H9 (cell line): ENCODE data around the gene BAIAP2L1. TPM values are rescaled to one million over a fixed set of nuclear protein-coding genes. Genes with fewer than 3 reads are reported as not detected.

ENCODE experiments used
- DNase-seq: peaks from one replicate; pipeline ENCODE4 v3.0.0-alpha.2; 2017
- H2AFZ ChIP-seq: one replicate; pipeline ENCODE4 v1.6.1; 2013; ENCODE audit warnings: mild to moderate bottlenecking, low read length, control low read depth, moderate library complexity
- H2AK5ac ChIP-seq: 2 replicates; pipeline ENCODE4 v1.6.1; 2013; ENCODE audit warnings: low read length, control low read depth, mixed read lengths; ENCODE audit not compliant: insufficient read length
- H2BK120ac ChIP-seq: one replicate; pipeline ENCODE4 v1.6.1; 2013; ENCODE audit warnings: low read depth, mild to moderate bottlenecking, low read length, control low read depth, inconsistent platforms; ENCODE audit not compliant: poor library complexity, severe bottlenecking
- H2BK12ac ChIP-seq: 2 replicates; pipeline ENCODE4 v1.6.1; 2013; ENCODE audit warnings: low read length, control low read depth, mixed read lengths, low read depth; ENCODE audit not compliant: insufficient read length
- H2BK15ac ChIP-seq: 2 replicates; pipeline ENCODE4 v1.6.1; 2013; ENCODE audit warnings: low read depth, low read length, control low read depth
- H2BK20ac ChIP-seq: one replicate; pipeline ENCODE4 v1.6.1; 2013; ENCODE audit warnings: low read depth, mild to moderate bottlenecking, low read length, control low read depth, inconsistent platforms; ENCODE audit not compliant: poor library complexity, severe bottlenecking
- H2BK5ac ChIP-seq: 2 replicates; pipeline ENCODE4 v1.6.1; 2013; ENCODE audit warnings: low read length, control low read depth, mixed read lengths; ENCODE audit not compliant: insufficient read length
- H3K14ac ChIP-seq: 2 replicates; pipeline ENCODE4 v1.6.1; 2013; ENCODE audit warnings: low read length, control low read depth; ENCODE audit not compliant: insufficient read depth
- H3K18ac ChIP-seq: 2 replicates; pipeline ENCODE4 v1.6.1; 2013; ENCODE audit warnings: low read depth, mild to moderate bottlenecking, mixed read lengths, low read length, control low read depth; ENCODE audit not compliant: insufficient read length
- H3K23ac ChIP-seq: 2 replicates; pipeline ENCODE4 v1.6.1; 2013; ENCODE audit warnings: low read length, control low read depth, mixed read lengths, low read depth; ENCODE audit not compliant: insufficient read length
- H3K23me2 ChIP-seq: 2 replicates; pipeline ENCODE4 v1.6.1; 2013; ENCODE audit warnings: low read depth, mild to moderate bottlenecking, mixed read lengths, low read length, control low read depth; ENCODE audit not compliant: insufficient read length, poor library complexity, severe bottlenecking
- H3K27ac ChIP-seq: 2 replicates; pipeline ENCODE4 v1.5.1; 2013; ENCODE audit warnings: low read length, control low read depth, mixed read lengths, low read depth; ENCODE audit not compliant: insufficient read length
- H3K27me3 ChIP-seq: 2 replicates; pipeline ENCODE4 v1.6.1; 2013; ENCODE audit warnings: low read length, control low read depth, inconsistent platforms; ENCODE audit not compliant: insufficient read depth
- H3K4ac ChIP-seq: 2 replicates; pipeline ENCODE4 v1.6.1; 2013; ENCODE audit warnings: low read depth, mild to moderate bottlenecking, control low read depth, inconsistent platforms, low read length, moderate library complexity
- H3K4me1 ChIP-seq: 2 replicates; pipeline ENCODE4 v1.6.1; 2013; ENCODE audit warnings: low read length, control low read depth, inconsistent platforms; ENCODE audit not compliant: insufficient read depth
- H3K4me2 ChIP-seq: 2 replicates; pipeline ENCODE4 v1.6.1; 2013; ENCODE audit warnings: low read length, control low read depth, mixed read lengths; ENCODE audit not compliant: insufficient read length, insufficient read depth
- H3K56ac ChIP-seq: 2 replicates; pipeline ENCODE4 v1.6.1; 2013; ENCODE audit warnings: low read depth, mild to moderate bottlenecking, mixed read lengths, low read length, control low read depth; ENCODE audit not compliant: insufficient read length
- H3K79me1 ChIP-seq: 2 replicates; pipeline ENCODE4 v1.6.1; 2013; ENCODE audit warnings: low read depth, mild to moderate bottlenecking, moderate library complexity, low read length, control low read depth, inconsistent platforms; ENCODE audit not compliant: insufficient read depth, poor library complexity, severe bottlenecking
- H3K79me2 ChIP-seq: 2 replicates; pipeline ENCODE4 v1.6.1; 2013; ENCODE audit warnings: low read length, control low read depth, inconsistent platforms; ENCODE audit not compliant: insufficient read depth
- H3K9ac ChIP-seq: 2 replicates; pipeline ENCODE4 v1.6.1; 2013; ENCODE audit warnings: low read length, control low read depth, mixed read lengths; ENCODE audit not compliant: insufficient read length; ENCODE audit errors: extremely low read depth
- H3K9me3 ChIP-seq: one replicate; pipeline ENCODE4 v1.6.1; 2013; ENCODE audit warnings: low read depth, low read length, inconsistent platforms; ENCODE audit not compliant: control insufficient read depth
- H3T11ph ChIP-seq: one replicate; pipeline ENCODE4 v1.6.1; 2013; ENCODE audit warnings: mild to moderate bottlenecking, low read length, control low read depth, inconsistent platforms
- H4K20me1 ChIP-seq: one replicate; pipeline ENCODE4 v1.6.1; 2013; ENCODE audit not compliant: control insufficient read depth, insufficient read length, insufficient read depth
- H4K5ac ChIP-seq: 2 replicates; pipeline ENCODE4 v1.6.1; 2013; ENCODE audit warnings: low read depth, mild to moderate bottlenecking, mixed read lengths, low read length, control low read depth; ENCODE audit not compliant: insufficient read length
- H4K8ac ChIP-seq: replicated peaks from 2 replicates; pipeline ENCODE4 v1.6.1; 2013; ENCODE audit warnings: low read length, control low read depth, mixed read lengths, low read depth; ENCODE audit not compliant: insufficient read length
- H4K91ac ChIP-seq: 2 replicates; pipeline ENCODE4 v1.6.1; 2013; ENCODE audit warnings: low read depth, mild to moderate bottlenecking, moderate library complexity, mixed read lengths, low read length, control low read depth; ENCODE audit not compliant: insufficient read length
- H3K27ac Mint-ChIP-seq, 3 experiments: 2 replicates in 2 of 3; 3 replicates in 1 of 3; pipeline ENCODE4 v1.8.0; 2020 to 2021; ENCODE audit warnings: mixed read lengths in 3 of 3, mild to moderate bottlenecking in 1 of 3, moderate library complexity in 1 of 3
- H3K27me3 Mint-ChIP-seq: 2 replicates; pipeline ENCODE4 v1.8.0; 2021; ENCODE audit warnings: low read depth, mild to moderate bottlenecking, moderate library complexity, mixed read lengths
- H3K36me3 Mint-ChIP-seq, 3 experiments: 2 replicates in 2 of 3; 3 replicates in 1 of 3; pipeline ENCODE4 v1.8.0; 2020 to 2021; ENCODE audit warnings: low read depth in 3 of 3, mixed read lengths in 3 of 3; ENCODE audit not compliant: insufficient read depth in 1 of 3
- H3K4me1 Mint-ChIP-seq, 2 experiments: 2 replicates each; pipeline ENCODE4 v1.8.0; 2020; ENCODE audit warnings: mixed read lengths in 2 of 2
- H3K4me3 Mint-ChIP-seq, 2 experiments: 2 replicates in 1 of 2; 3 replicates in 1 of 2; pipeline ENCODE4 v1.8.0; 2020 to 2021; ENCODE audit warnings: mild to moderate bottlenecking in 2 of 2, mixed read lengths in 2 of 2, moderate library complexity in 1 of 2
- H3K9me3 Mint-ChIP-seq, 2 experiments: 2 replicates in 1 of 2; 3 replicates in 1 of 2; pipeline ENCODE4 v1.8.0; 2020; ENCODE audit warnings: mild to moderate bottlenecking in 2 of 2, mixed read lengths in 2 of 2, moderate library complexity in 1 of 2
- CTCF ChIP-seq: fragments of 200-600 bp; sonication (generic); conservative IDR thresholded peaks from 3 replicates; pipeline ENCODE4 v1.8.0; 2021; ENCODE audit warnings: antibody characterized with exemption, mild to moderate bottlenecking
- WGBS: extraction: QIAGEN DNeasy Blood & Tissue Kit; methylation state at CpG from one replicate; pipeline ENCODE4 v1.1.7; 2013; ENCODE audit warnings: missing lambda C conversion rate, low lambda C conversion rate, mixed read lengths; ENCODE audit not compliant: insufficient read length; ENCODE audit errors: extremely low coverage; 5-methylcytosine and 5-hydroxymethylcytosine counted together
- total RNA-seq: library from RNA; stranded (reverse); gene quantifications from 2 replicates; pipeline ENCODE4 v1.2.1, GENCODE V29; 2021

Gene BAIAP2L1
- total RNA-seq, 1 experiment from 2014 or later: 25.9 TPM

- TF ChIP-seq CTCF: no peak
- Histone ChIP-seq H3K56ac (no peak overlapping the region), H3K23ac (no peak overlapping the region), H3K9me3 (no peaks in the 10 kb centered on the region), H2BK5ac (no peak overlapping the region), H4K20me1 (no peaks in the 10 kb centered on the region), H3K27ac (no peak overlapping the region), H2BK12ac (no peak overlapping the region), H4K91ac (no peak overlapping the region), H4K8ac (no peak overlapping the region), H4K5ac (no peak overlapping the region), H2BK15ac (no peak overlapping the region), H3K4ac (no peak overlapping the region), H2BK20ac (no peak overlapping the region), H3K9ac (no peak overlapping the region), H3K18ac (no peak overlapping the region), H3K4me1 (no peaks in the 10 kb centered on the region), H2AK5ac (no peak overlapping the region), H3K79me1 (peaks cover 10% of the 10 kb centered on the region), H3K27me3 (no peaks in the 10 kb centered on the region; the same call in 1 of the 2 replicates), H3K14ac (no peak overlapping the region), H2AFZ (no peak overlapping the region), H3K79me2 (peaks cover 13% of the 10 kb centered on the region; the same call in 1 of the 2 replicates), H3K4me2 (no peak overlapping the region), H2BK120ac (no peak overlapping the region), H3K23me2 (no peaks in the 10 kb centered on the region), H3T11ph (no peak overlapping the region)
- Mint-ChIP-seq H3K36me3 (peaks cover 17 to 22% (median 18%) of the 10 kb centered on the region in 3 experiments; a peak in 6 of 7 replicates), H3K27ac (no peak overlapping the region), H3K27me3 (no peaks in the 10 kb centered on the region), H3K9me3 (peaks cover 0 to 2% of the 10 kb centered on the region in 2 experiments; a peak in 2 of 5 replicates), H3K4me3 (no peak overlapping the region), H3K4me1 (peaks cover 16 to 25% of the 10 kb centered on the region in 2 experiments)
- DNase-seq: no peak
- WGBS: no CpG with 5 or more reads among the region's 5 CpGs
Measured at GRCh38 chr7:98394377-98394836, 6.5 kb downstream of the BAIAP2L1 start.
